LNCaP clone FGC (cell line): ENCODE results near the gene TNN.
"Not testable (repeated sequence)": the region's sequence is repeated elsewhere in the genome, so short reads cannot be mapped to it uniquely, and the experiment has no call there.

ENCODE experiments used
- DNase-seq: peaks from one replicate; pipeline ENCODE4 v3.0.0-alpha.2; 2011; ENCODE audit warnings: low read depth
- H3K4me3 ChIP-seq: 2 replicates; pipeline ENCODE4 v1.5.1; 2011; ENCODE audit warnings: mild to moderate bottlenecking, low read depth, low read length, control low read depth
- TF ChIP-seq, protein P1 (sequence below): IDR thresholded peaks from 2 replicates; pipeline ENCODE4 v1.5.1; 2012; ENCODE audit warnings: mild to moderate bottlenecking; ENCODE audit not compliant: control insufficient read depth, insufficient read depth; ENCODE audit errors: extremely low read depth

Gene TNN

DNA sequence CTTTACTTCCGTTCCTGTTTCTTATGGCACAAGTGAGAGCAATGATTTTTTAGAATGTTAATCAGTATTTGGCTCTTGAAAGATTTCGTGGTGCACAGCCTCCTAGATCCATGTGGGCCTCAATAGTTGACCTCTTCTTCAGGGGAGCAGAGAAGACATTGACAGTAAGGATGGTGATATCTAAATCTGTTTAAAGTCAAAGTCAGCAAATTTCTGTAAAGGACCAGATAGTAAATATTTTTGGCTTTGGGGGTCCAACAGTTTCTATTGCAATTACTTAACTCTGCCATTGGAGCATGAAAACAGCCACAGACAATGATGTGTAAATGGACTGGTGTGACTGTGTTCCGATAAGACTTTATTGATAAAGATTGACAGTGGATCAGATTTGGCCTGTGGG, 27.4 kb downstream of the TNN start:
- no peak for DNase-seq
- H3K4me3 ChIP-seq, result no peak overlapping the region
- TF ChIP-seq, protein P1, sequence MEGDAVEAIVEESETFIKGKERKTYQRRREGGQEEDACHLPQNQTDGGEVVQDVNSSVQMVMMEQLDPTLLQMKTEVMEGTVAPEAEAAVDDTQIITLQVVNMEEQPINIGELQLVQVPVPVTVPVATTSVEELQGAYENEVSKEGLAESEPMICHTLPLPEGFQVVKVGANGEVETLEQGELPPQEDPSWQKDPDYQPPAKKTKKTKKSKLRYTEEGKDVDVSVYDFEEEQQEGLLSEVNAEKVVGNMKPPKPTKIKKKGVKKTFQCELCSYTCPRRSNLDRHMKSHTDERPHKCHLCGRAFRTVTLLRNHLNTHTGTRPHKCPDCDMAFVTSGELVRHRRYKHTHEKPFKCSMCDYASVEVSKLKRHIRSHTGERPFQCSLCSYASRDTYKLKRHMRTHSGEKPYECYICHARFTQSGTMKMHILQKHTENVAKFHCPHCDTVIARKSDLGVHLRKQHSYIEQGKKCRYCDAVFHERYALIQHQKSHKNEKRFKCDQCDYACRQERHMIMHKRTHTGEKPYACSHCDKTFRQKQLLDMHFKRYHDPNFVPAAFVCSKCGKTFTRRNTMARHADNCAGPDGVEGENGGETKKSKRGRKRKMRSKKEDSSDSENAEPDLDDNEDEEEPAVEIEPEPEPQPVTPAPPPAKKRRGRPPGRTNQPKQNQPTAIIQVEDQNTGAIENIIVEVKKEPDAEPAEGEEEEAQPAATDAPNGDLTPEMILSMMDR, result no peak

GRCh38 chr1:175095978-175096607, 28.5 kb downstream of the TNN start:
- DNase-seq, result no peak
- TF ChIP-seq, protein P1, result no peak
- H3K4me3 ChIP-seq, result no peak overlapping the region

GRCh38 chr1:175097361-175097760, 29.7 kb downstream of the TNN start:
- no peak for DNase-seq
- H3K4me3 ChIP-seq, result no peak overlapping the region
- TF ChIP-seq, protein P1, result no peak

- TF ChIP-seq, protein P1, result no peak
- DNase-seq, result no peak
- no peak overlapping the region for H3K4me3 ChIP-seq
Measured at GRCh38 chr1:175099916-175100315, 32.3 kb downstream of the TNN start.

DNA sequence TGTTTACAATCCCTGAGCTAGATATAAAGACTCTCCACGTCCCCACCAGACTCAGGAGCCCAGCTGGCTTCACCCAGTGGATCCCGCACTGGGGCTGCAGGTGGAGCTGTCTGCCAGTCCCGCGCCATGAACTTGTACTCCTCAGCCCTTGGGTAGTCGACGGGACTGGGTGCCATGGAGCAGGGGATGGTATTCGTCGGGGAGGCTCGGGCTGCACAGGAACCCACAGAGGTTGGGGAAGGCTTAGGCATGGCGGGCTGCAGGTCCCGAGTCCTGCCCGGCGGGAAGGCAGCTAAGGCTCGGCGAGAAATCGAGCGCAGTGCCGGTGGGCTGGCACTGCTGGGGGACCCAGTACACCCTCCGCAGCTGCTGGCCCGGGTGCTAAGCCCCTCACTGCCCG, 34.5 kb downstream of the TNN start:
- not testable (repeated sequence) for H3K4me3 ChIP-seq, DNase-seq

GRCh38 chr1:175106536-175106935, 38.9 kb downstream of the TNN start:
- DNase-seq, H3K4me3 ChIP-seq: not testable (repeated sequence)

GRCh38 chr1:175108331-175108820, 40.7 kb downstream of the TNN start:
- H3K4me3 ChIP-seq, DNase-seq: not testable (repeated sequence)

- H3K4me3 ChIP-seq, result no peak overlapping the region
- TF ChIP-seq, protein P1, result no peak
- no peak for DNase-seq
Measured at GRCh38 chr1:175114996-175115395, 47.4 kb downstream of the TNN start.
